ENCODE measurements around the gene NR2F6.

DNA sequence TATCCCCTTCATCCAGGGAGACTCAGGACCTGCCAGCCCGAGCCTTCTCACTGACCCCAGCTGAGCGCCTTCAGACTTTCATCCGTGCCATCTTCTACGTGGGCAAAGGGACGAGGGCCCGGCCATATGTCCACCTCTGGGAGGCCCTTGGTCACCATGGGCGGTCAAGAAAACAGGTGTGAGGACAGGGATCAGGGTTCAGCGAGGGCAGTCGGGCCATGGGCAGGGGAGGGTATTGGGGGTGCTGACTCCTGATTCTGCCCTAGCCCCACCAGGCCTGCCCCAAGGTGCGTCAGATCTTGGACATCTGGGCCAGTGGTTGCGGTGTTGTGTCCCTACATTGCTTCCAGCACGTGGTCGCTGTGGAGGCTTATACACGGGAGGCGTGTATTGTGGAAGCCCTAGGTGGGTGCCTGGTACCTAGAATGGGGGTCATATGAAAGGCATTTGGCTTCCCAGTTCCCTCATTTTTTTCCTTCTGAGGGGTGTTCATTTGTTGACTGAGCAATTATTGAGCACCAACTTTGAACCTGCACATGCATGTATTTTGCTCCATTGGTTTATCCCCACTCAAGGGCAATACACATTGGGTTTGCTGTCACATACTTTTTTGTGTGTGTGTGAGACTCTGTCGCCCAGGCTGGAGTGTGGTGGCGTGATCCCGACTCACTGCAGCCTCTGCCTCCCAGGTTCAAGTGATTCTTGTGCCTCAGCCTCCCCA is 39.9 kb upstream of the NR2F6 start:
- no peak for TF ChIP-seq POLR2A (IDR thresholded peaks at IDR 0.05)
- TF ChIP-seq, protein P1, sequence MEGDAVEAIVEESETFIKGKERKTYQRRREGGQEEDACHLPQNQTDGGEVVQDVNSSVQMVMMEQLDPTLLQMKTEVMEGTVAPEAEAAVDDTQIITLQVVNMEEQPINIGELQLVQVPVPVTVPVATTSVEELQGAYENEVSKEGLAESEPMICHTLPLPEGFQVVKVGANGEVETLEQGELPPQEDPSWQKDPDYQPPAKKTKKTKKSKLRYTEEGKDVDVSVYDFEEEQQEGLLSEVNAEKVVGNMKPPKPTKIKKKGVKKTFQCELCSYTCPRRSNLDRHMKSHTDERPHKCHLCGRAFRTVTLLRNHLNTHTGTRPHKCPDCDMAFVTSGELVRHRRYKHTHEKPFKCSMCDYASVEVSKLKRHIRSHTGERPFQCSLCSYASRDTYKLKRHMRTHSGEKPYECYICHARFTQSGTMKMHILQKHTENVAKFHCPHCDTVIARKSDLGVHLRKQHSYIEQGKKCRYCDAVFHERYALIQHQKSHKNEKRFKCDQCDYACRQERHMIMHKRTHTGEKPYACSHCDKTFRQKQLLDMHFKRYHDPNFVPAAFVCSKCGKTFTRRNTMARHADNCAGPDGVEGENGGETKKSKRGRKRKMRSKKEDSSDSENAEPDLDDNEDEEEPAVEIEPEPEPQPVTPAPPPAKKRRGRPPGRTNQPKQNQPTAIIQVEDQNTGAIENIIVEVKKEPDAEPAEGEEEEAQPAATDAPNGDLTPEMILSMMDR (IDR thresholded peaks at IDR 0.05) = no peak

All from lower leg skin (tissue), 3 donors.